DOHH2 (cell line): ENCODE results near the gene PPP2R2B.

Source experiments
- EZH2phosphoT487 ChIP-seq: fragments of 200-600 bp; sonication (generic); IDR thresholded peaks from 2 replicates; pipeline ENCODE4 v1.6.1; 2017; ENCODE audit warnings: borderline replicate concordance, mild to moderate bottlenecking, antibody characterized with exemption, low read length, moderate library complexity, mixed read lengths
- TF ChIP-seq, protein P1 (sequence below): fragments of 200-600 bp; sonication (generic); IDR thresholded peaks from one replicate; pipeline ENCODE4 v1.5.1; 2014; ENCODE audit warnings: antibody characterized with exemption, mild to moderate bottlenecking, low read depth, low read length; ENCODE audit not compliant: poor library complexity, severe bottlenecking

DNA sequence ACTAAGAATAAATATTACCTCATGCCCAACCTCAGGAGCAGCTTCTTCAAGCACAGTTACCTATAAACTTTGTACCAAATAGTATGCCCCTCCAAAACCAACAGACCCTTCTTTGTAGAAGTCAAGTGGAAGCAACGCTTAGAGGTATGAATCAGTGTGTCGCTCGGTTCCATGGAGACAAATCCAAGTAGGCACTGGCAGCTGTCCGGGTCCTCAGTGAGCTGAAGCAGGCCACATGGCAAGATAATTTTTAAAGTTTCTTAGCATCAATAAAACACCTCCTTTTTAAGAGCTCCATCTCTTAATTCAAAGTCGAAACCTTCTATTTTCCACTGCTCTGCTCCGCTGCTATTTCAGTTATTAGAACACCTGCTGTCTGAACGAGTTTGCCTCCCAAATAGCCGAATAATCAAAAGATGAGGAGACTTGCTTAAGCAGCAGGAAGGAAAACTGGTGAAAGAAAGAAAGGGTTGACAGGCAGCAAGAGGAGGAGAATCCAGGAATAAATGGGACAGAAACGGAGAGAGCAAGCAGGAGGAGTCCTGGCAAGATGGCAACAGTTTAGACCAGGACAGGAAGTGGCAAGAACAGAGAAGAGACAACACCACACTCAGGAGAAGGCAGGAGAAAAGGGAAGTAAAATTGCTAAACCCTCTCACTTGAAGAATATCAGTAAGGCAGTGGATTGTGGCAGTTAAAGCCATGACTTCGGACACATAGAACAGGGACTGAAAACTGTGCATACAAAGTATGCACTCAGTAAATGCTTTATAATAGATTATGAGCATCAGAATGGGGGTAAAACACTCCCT lies 65.0 kb downstream of the PPP2R2B start:
- TF ChIP-seq, protein P1, sequence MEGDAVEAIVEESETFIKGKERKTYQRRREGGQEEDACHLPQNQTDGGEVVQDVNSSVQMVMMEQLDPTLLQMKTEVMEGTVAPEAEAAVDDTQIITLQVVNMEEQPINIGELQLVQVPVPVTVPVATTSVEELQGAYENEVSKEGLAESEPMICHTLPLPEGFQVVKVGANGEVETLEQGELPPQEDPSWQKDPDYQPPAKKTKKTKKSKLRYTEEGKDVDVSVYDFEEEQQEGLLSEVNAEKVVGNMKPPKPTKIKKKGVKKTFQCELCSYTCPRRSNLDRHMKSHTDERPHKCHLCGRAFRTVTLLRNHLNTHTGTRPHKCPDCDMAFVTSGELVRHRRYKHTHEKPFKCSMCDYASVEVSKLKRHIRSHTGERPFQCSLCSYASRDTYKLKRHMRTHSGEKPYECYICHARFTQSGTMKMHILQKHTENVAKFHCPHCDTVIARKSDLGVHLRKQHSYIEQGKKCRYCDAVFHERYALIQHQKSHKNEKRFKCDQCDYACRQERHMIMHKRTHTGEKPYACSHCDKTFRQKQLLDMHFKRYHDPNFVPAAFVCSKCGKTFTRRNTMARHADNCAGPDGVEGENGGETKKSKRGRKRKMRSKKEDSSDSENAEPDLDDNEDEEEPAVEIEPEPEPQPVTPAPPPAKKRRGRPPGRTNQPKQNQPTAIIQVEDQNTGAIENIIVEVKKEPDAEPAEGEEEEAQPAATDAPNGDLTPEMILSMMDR, result no peak
- TF ChIP-seq EZH2phosphoT487, result no peak
